GM12892 (cell line): ENCODE measurements around the gene ARHGEF16.

Source experiments
- POLR2A ChIP-seq: IDR thresholded peaks from 2 replicates; pipeline ENCODE4 v1.6.1; 2011; ENCODE audit warnings: low read depth, low read length, control low read depth
- POLR2AphosphoS5 ChIP-seq: IDR thresholded peaks from 2 replicates; pipeline ENCODE4 v1.6.1; 2011; ENCODE audit warnings: low read depth, low read length, control low read depth

DNA sequence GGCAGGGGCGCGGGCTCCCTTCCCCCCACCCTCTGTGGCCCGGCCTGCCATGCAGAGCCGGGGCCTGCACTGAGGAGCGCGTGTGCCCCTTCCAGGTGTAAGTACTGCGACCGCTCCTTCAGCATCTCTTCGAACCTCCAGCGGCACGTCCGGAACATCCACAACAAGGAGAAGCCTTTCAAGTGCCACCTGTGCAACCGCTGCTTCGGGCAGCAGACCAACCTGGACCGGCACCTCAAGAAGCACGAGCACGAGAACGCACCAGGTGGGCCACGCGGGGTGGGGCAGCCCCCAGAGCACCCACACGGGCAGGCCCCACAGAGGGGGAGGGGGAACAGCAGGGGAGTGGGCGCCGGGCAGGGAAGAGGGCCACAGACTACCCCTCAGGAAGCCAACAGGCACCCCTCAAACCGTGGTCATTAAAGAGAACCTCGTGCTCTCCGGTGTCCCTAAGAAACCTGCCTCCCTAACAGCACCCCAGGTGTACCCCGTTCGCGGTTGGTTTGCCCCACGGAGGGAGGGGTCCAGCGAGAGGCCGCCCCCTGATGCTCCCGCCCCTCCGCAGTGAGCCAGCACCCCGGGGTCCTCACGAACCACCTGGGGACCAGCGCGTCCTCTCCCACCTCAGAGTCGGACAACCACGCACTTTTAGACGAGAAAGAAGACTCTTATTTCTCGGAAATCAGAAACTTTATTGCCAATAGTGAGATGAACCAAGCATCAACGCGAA is 28.8 kb upstream of the ARHGEF16 start:
- TF ChIP-seq POLR2AphosphoS5 (no peak), POLR2A (no peak)
